22Rv1 (cell line): Measurements from ENCODE around the gene HOXD11.

Experiments used
- H3K27ac ChIP-seq: fragments of 450-650 bp; 2 replicates; pipeline ENCODE4 v1.5.1; 2017
- CTCF ChIP-seq: fragments of 450-650 bp; IDR thresholded peaks from 2 replicates; pipeline ENCODE4 v1.5.1; 2017; ENCODE audit warnings: mild to moderate bottlenecking
- ZFX ChIP-seq: fragments of 450-650 bp; IDR thresholded peaks from 2 replicates; pipeline ENCODE4 v1.6.1; 2017; ENCODE audit warnings: antibody characterized with exemption, borderline replicate concordance

Gene HOXD11

GRCh38 chr2:176093145-176093897, 13.8 kb upstream of the HOXD11 start:
- TF ChIP-seq ZFX: no peak
- peak; percentile 37 for TF ChIP-seq CTCF
- H3K27ac ChIP-seq: no peak overlapping the region

- no peak for TF ChIP-seq ZFX
- no peak for TF ChIP-seq CTCF
- no peak overlapping the region for H3K27ac ChIP-seq
These were observed 13.2 kb upstream of the HOXD11 start for GRCh38 chr2:176093898-176094249.

GRCh38 chr2:176094349-176094748, 12.7 kb upstream of the HOXD11 start:
- H3K27ac ChIP-seq: no peak overlapping the region
- no peak for TF ChIP-seq CTCF
- TF ChIP-seq ZFX: no peak

GRCh38 chr2:176095421-176095820, 11.7 kb upstream of the HOXD11 start:
- H3K27ac ChIP-seq: no peak overlapping the region
- TF ChIP-seq ZFX (no peak), CTCF (no peak)

GRCh38 chr2:176096243-176096985, 10.7 kb upstream of the HOXD11 start:
- TF ChIP-seq CTCF (no peak), ZFX (no peak)
- H3K27ac ChIP-seq: no peak overlapping the region

- no peak for TF ChIP-seq ZFX
- peak; percentile 73 for TF ChIP-seq CTCF
- no peak overlapping the region for H3K27ac ChIP-seq
These were observed 9.9 kb upstream of the HOXD11 start for GRCh38 chr2:176096986-176097819.
